SU-DHL-6 (cell line): ENCODE results near the gene NPSR1.

Source experiments
- CTCF ChIP-seq: fragments of 200-600 bp; sonication (generic); IDR thresholded peaks from one replicate; pipeline ENCODE4 v1.5.1; 2017; ENCODE audit warnings: antibody characterized with exemption, mild to moderate bottlenecking, low read length, moderate library complexity; ENCODE audit not compliant: insufficient read depth, poor library complexity, severe bottlenecking
- EZH2phosphoT487 ChIP-seq: fragments of 200-600 bp; sonication (generic), shearing (Covaris generic); conservative IDR thresholded peaks from 2 replicates; pipeline ENCODE4 v1.6.1; 2018; ENCODE audit warnings: mild to moderate bottlenecking, antibody characterized with exemption, low read length, moderate library complexity, mixed read lengths

- TF ChIP-seq CTCF (no peak), EZH2phosphoT487 (no peak)
Observed at GRCh38 chr7:34758111-34758601, 100.1 kb downstream of the NPSR1 start.
